Activated naive CD4-positive, alpha-beta T cell treated with anti-CD3 and anti-CD28 coated beads, Interleukin-2, amount 10 ng/mL, durations not matched to agents 7 days and 5 days (primary cell): ENCODE results near the gene KLHDC7B.

Source experiments
- CTCF ChIA-PET: fragments of 350-600 bp; sonication (Branson Sonifier 250); formaldehyde crosslinking; loops from one replicate; lab custom pipeline; 2021; ENCODE audit warnings: antibody characterized with exemption; lab: Charles Lee
- DNase-seq: peaks from one replicate; pipeline ENCODE4 v3.0.0-alpha.2; 2020
- H3K27ac Mint-ChIP-seq: one replicate; pipeline ENCODE4 v1.8.0; 2021; ENCODE audit warnings: mild to moderate bottlenecking, moderate library complexity, mixed read lengths
- H3K27me3 Mint-ChIP-seq: one replicate; pipeline ENCODE4 v1.8.0; 2021; ENCODE audit warnings: mild to moderate bottlenecking, mixed read lengths
- H3K36me3 Mint-ChIP-seq: one replicate; pipeline ENCODE4 v1.8.0; 2021; ENCODE audit warnings: mixed read lengths
- H3K4me1 Mint-ChIP-seq: one replicate; pipeline ENCODE4 v1.8.0; 2021; ENCODE audit warnings: mixed read lengths
- H3K4me3 Mint-ChIP-seq: one replicate; pipeline ENCODE4 v1.8.0; 2021; ENCODE audit warnings: mild to moderate bottlenecking, moderate library complexity, mixed read lengths
- H3K9me3 Mint-ChIP-seq: one replicate; pipeline ENCODE4 v1.8.0; 2021; ENCODE audit warnings: mixed read lengths

KLHDC7B gene

GRCh38 chr22:50542416-50542927, 3.2 kb upstream of the KLHDC7B start:
- H3K4me3 Mint-ChIP-seq: no peak overlapping the region
- DNase-seq: no peak
- H3K9me3 Mint-ChIP-seq: no peaks in the 10 kb centered on the region
- H3K27me3 Mint-ChIP-seq: no peaks in the 10 kb centered on the region
- no peak overlapping the region for H3K27ac Mint-ChIP-seq
- CTCF ChIA-PET: interaction anchor here (1.1 kb wide), 1 partner anchor 11 kb away, joined by 5 read pairs; no protein-coding TSS in a partner anchor
- peaks cover 2% of the 10 kb centered on the region for H3K36me3 Mint-ChIP-seq
- H3K4me1 Mint-ChIP-seq: peaks cover 69% of the 10 kb centered on the region

- H3K4me3 Mint-ChIP-seq: peak overlapping the region; percentile 53
- peak; percentile 88 for DNase-seq
- H3K27ac Mint-ChIP-seq: peak overlapping the region; percentile 85
- peaks cover 2% of the 10 kb centered on the region for H3K36me3 Mint-ChIP-seq
- no peaks in the 10 kb centered on the region for H3K9me3 Mint-ChIP-seq
- peaks cover 62% of the 10 kb centered on the region for H3K4me1 Mint-ChIP-seq
- H3K27me3 Mint-ChIP-seq: no peaks in the 10 kb centered on the region
- CTCF ChIA-PET: interaction anchor here (1.7 to 2.1 kb wide), 2 partner anchors 19 kb away, joined by 10 read pairs; partner anchors contain the start of genes SCO2 and SYCE3
Observed at GRCh38 chr22:50544078-50544745, 1.5 kb upstream of the KLHDC7B start.

- Mint-ChIP-seq H3K4me3 (peak overlapping the region; percentile 15), H3K27ac (peak overlapping the region; percentile 85), H3K4me1 (peaks cover 58% of the 10 kb centered on the region), H3K36me3 (peaks cover 2% of the 10 kb centered on the region), H3K9me3 (no peaks in the 10 kb centered on the region), H3K27me3 (no peaks in the 10 kb centered on the region)
- CTCF ChIA-PET: interaction anchor here (1.0 to 2.1 kb wide), 6 partner anchors 9 to 76 kb away, joined by 3 to 10 read pairs (median 4); partner anchors contain the start of genes SCO2 and SYCE3
- peak; percentile 55 for DNase-seq
Observed at GRCh38 chr22:50544746-50545253, 899 bp upstream of the KLHDC7B start.

- Mint-ChIP-seq H3K4me3 (peak overlapping the region; percentile 37), H3K36me3 (peaks cover 1% of the 10 kb centered on the region), H3K27ac (no peak overlapping the region), H3K9me3 (no peaks in the 10 kb centered on the region), H3K27me3 (no peaks in the 10 kb centered on the region), H3K4me1 (peaks cover 55% of the 10 kb centered on the region)
- DNase-seq: no peak
- CTCF ChIA-PET: interaction anchor here (0.9 to 2.1 kb wide), 6 partner anchors 7 to 75 kb away, joined by 3 to 10 read pairs (median 8); partner anchors contain the start of genes SCO2 and SYCE3
Observed at GRCh38 chr22:50546326-50547262, 895 bp downstream of the KLHDC7B start.

GRCh38 chr22:50547263-50547985, 1.7 kb downstream of the KLHDC7B start:
- peaks cover 48% of the 10 kb centered on the region for H3K4me1 Mint-ChIP-seq
- no peak for DNase-seq
- no peaks in the 10 kb centered on the region for H3K27me3 Mint-ChIP-seq
- H3K27ac Mint-ChIP-seq: no peak overlapping the region
- H3K9me3 Mint-ChIP-seq: no peaks in the 10 kb centered on the region
- peaks cover 1% of the 10 kb centered on the region for H3K36me3 Mint-ChIP-seq
- no peak overlapping the region for H3K4me3 Mint-ChIP-seq
- CTCF ChIA-PET: interaction anchor here (0.9 to 2.1 kb wide), 5 partner anchors 8 to 74 kb away, joined by 3 to 9 read pairs (median 7); partner anchors contain the start of gene SCO2

- peak; percentile 80 for DNase-seq
- Mint-ChIP-seq H3K36me3 (peaks cover 1% of the 10 kb centered on the region), H3K27ac (peak overlapping the region; percentile 81), H3K4me3 (peak overlapping the region; percentile 62), H3K9me3 (no peaks in the 10 kb centered on the region), H3K4me1 (peaks cover 45% of the 10 kb centered on the region), H3K27me3 (no peaks in the 10 kb centered on the region)
- CTCF ChIA-PET: interaction anchor here (0.8 to 2.1 kb wide), 7 partner anchors 9 to 73 kb away, joined by 3 to 9 read pairs (median 6); partner anchors contain the start of genes SCO2 and SYCE3
Observed at GRCh38 chr22:50548040-50548920, 2.6 kb downstream of the KLHDC7B start.

- Mint-ChIP-seq H3K9me3 (no peaks in the 10 kb centered on the region), H3K36me3 (peaks cover 1% of the 10 kb centered on the region), H3K27ac (peak overlapping the region; percentile 87), H3K4me1 (peaks cover 45% of the 10 kb centered on the region), H3K27me3 (no peaks in the 10 kb centered on the region), H3K4me3 (peak overlapping the region; percentile 75)
- CTCF ChIA-PET: interaction anchor here (0.8 to 2.1 kb wide), 6 partner anchors 10 to 72 kb away, joined by 3 to 8 read pairs (median 6); partner anchors contain the start of gene SYCE3
- no peak for DNase-seq
Observed at GRCh38 chr22:50548921-50549790, 3.5 kb downstream of the KLHDC7B start.

- Mint-ChIP-seq H3K4me3 (peak overlapping the region; percentile 41), H3K27ac (peak overlapping the region; percentile 56), H3K4me1 (peaks cover 32% of the 10 kb centered on the region), H3K9me3 (no peaks in the 10 kb centered on the region), H3K36me3 (peaks cover 1% of the 10 kb centered on the region), H3K27me3 (peaks cover 2% of the 10 kb centered on the region)
- DNase-seq: no peak
- CTCF ChIA-PET: interaction anchor here (1.1 kb wide), 1 partner anchor 12 kb away, joined by 3 read pairs; the partner anchor contains the start of gene SYCE3
Observed at GRCh38 chr22:50550395-50550794, 4.7 kb downstream of the KLHDC7B start.

GRCh38 chr22:50551160-50551752, 5.6 kb downstream of the KLHDC7B start:
- peak overlapping the region; percentile 7 for H3K4me3 Mint-ChIP-seq
- no peaks in the 10 kb centered on the region for H3K9me3 Mint-ChIP-seq
- CTCF ChIA-PET: interaction anchor here (1.1 kb wide), 1 partner anchor 12 kb away, joined by 3 read pairs; the partner anchor contains the start of gene SYCE3
- DNase-seq: no peak
- H3K27me3 Mint-ChIP-seq: peaks cover 11% of the 10 kb centered on the region
- peaks cover 24% of the 10 kb centered on the region for H3K4me1 Mint-ChIP-seq
- H3K36me3 Mint-ChIP-seq: peaks cover 1% of the 10 kb centered on the region
- no peak overlapping the region for H3K27ac Mint-ChIP-seq

GRCh38 chr22:50553310-50553709, 7.6 kb downstream of the KLHDC7B start:
- Mint-ChIP-seq H3K4me3 (no peak overlapping the region), H3K4me1 (peaks cover 18% of the 10 kb centered on the region), H3K9me3 (no peaks in the 10 kb centered on the region), H3K27me3 (peaks cover 20% of the 10 kb centered on the region), H3K27ac (no peak overlapping the region), H3K36me3 (peaks cover 1% of the 10 kb centered on the region)
- DNase-seq: no peak
- CTCF ChIA-PET: interaction anchor here (1.4 kb wide), 1 partner anchor 68 kb away, joined by 5 read pairs; no protein-coding TSS in a partner anchor

GRCh38 chr22:50556703-50557102, 11.0 kb downstream of the KLHDC7B start:
- H3K4me3 Mint-ChIP-seq: no peak overlapping the region
- H3K4me1 Mint-ChIP-seq: peaks cover 8% of the 10 kb centered on the region
- no peaks in the 10 kb centered on the region for H3K9me3 Mint-ChIP-seq
- DNase-seq: no peak
- peaks cover 48% of the 10 kb centered on the region for H3K27me3 Mint-ChIP-seq
- H3K27ac Mint-ChIP-seq: no peak overlapping the region
- CTCF ChIA-PET: no interaction called here
- H3K36me3 Mint-ChIP-seq: no peaks in the 10 kb centered on the region
